Measurements from ENCODE around the gene NTN4. TPM values are rescaled to one million over a fixed set of nuclear protein-coding genes. Genes with fewer than 3 reads are reported as not detected.
"Not testable (repeated sequence)": the region's sequence is repeated elsewhere in the genome, so short reads cannot be mapped to it uniquely, and the experiment has no call there.

The NTN4 gene
- total and polyA plus RNA-seq, 12 donors: 10.1 to 62.5 (median 42.4) TPM

DNA sequence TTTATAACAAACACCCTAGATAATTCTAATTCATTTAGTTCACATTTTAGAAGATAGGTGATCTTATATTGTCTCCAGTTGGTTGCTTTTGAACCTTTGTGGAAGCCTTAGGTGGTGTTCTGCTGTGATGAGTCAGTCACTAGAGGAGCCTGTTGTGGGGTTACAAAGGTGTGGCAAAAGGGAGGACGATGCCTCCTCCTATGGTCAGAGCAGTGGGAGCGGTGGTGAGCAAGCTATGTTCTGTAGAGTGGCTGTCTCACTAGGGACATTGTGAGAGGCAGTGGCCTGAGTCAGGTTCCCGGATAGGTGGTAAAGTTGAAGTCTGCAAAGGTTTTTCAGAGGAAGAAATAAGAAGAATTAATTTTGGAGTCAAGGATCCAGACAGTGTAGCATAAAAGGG, 167.7 kb downstream of the NTN4 start:
- intact Hi-C loops (cut with DNase I): loop anchor here (5.0 to 10.0 kb wide), 2 partner anchors 192 to 194 kb away; no protein-coding TSS in a partner anchor
- Histone ChIP-seq H3K4me3 (no peak overlapping the region), H3K4me1 (replicated peaks in 1 of 2) (no peaks in the 10 kb centered on the region), H3K27me3 (no peaks in the 10 kb centered on the region), H3K36me3 (replicated peaks in 1 of 2) (no peaks in the 10 kb centered on the region), H3K9me3 (replicated peaks in 1 of 3) (no peaks in the 10 kb centered on the region), H3K27ac (no peak overlapping the region)
- TF ChIP-seq, protein P1, sequence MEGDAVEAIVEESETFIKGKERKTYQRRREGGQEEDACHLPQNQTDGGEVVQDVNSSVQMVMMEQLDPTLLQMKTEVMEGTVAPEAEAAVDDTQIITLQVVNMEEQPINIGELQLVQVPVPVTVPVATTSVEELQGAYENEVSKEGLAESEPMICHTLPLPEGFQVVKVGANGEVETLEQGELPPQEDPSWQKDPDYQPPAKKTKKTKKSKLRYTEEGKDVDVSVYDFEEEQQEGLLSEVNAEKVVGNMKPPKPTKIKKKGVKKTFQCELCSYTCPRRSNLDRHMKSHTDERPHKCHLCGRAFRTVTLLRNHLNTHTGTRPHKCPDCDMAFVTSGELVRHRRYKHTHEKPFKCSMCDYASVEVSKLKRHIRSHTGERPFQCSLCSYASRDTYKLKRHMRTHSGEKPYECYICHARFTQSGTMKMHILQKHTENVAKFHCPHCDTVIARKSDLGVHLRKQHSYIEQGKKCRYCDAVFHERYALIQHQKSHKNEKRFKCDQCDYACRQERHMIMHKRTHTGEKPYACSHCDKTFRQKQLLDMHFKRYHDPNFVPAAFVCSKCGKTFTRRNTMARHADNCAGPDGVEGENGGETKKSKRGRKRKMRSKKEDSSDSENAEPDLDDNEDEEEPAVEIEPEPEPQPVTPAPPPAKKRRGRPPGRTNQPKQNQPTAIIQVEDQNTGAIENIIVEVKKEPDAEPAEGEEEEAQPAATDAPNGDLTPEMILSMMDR (IDR thresholded peaks at IDR 0.05): no peak
- no peak for TF ChIP-seq POLR2A (IDR thresholded peaks at IDR 0.05)
- WGBS, 4 donors: 89 to 97% (median 93%) methylated on average over 3 of the region's 3 CpGs
- DNase-seq: no peak

DNA sequence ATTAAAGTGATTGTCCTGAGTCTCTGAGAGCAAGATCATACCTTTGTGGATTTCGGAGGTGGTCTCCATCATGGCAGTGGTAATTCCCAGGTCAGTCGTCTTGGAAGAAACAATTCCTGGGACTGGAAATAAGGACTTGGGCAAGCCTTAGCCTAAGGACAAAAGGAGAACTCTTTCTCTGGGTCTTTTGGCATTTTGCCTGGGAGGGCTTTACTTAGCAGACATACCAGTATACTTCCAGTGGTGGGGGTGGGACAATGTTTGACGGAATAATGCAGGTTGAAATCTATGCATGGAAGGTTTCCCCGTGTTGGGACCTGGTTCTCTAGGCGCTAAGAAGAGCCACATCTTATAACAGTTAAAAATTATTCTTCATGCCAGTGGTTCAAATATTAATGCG, 168.8 kb downstream of the NTN4 start:
- Histone ChIP-seq H3K27ac (no peak overlapping the region), H3K4me1 (replicated peaks in 1 of 2) (no peaks in the 10 kb centered on the region), H3K9me3 (replicated peaks in 1 of 3) (no peaks in the 10 kb centered on the region), H3K4me3 (no peak overlapping the region), H3K36me3 (replicated peaks in 1 of 2) (no peaks in the 10 kb centered on the region), H3K27me3 (no peaks in the 10 kb centered on the region)
- 80 to 87% (median 83%) methylated on average over 6 of the region's 6 CpGs for WGBS, 4 donors
- no peak for TF ChIP-seq POLR2A (IDR thresholded peaks at IDR 0.05)
- TF ChIP-seq, protein P1 (IDR thresholded peaks at IDR 0.05): no peak
- no peak for DNase-seq
- intact Hi-C loops (cut with DNase I): loop anchor here (5.0 to 10.0 kb wide), 2 partner anchors 193 to 196 kb away; no protein-coding TSS in a partner anchor

DNA sequence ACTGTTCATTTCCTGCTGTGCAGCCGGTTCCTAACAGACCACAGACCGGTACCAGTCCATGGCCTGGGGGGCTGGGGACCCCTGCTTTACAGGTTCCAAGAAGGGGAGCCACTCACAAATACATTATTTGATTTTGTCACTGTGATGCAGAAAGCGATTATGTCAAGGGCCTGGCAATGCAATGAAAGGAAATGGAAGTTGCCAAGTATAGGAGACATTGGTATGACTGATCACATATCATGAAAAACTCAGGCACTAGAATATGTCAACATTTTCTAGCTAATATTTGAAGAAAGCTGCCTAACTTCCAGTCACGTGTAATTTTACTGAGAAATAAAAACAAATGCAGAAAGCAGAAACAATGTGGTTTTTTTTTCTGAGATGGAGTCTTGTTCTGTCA, 170.4 kb downstream of the NTN4 start:
- Histone ChIP-seq H3K27me3 (no peaks in the 10 kb centered on the region), H3K36me3 (replicated peaks in 1 of 2) (no peaks in the 10 kb centered on the region), H3K27ac (no peak overlapping the region), H3K4me1 (replicated peaks in 1 of 2) (no peaks in the 10 kb centered on the region), H3K4me3 (no peak overlapping the region), H3K9me3 (replicated peaks in 1 of 3) (no peaks in the 10 kb centered on the region)
- DNase-seq: no peak
- TF ChIP-seq, protein P1 (IDR thresholded peaks at IDR 0.05): no peak
- TF ChIP-seq POLR2A (IDR thresholded peaks at IDR 0.05): no peak
- intact Hi-C loops (cut with DNase I): loop anchor here (5.0 to 10.0 kb wide), 2 partner anchors 195 to 197 kb away; no protein-coding TSS in a partner anchor
- 63 to 85% (median 75%) methylated on average over 3 to 4 of the region's 4 CpGs for WGBS, 4 donors

DNA sequence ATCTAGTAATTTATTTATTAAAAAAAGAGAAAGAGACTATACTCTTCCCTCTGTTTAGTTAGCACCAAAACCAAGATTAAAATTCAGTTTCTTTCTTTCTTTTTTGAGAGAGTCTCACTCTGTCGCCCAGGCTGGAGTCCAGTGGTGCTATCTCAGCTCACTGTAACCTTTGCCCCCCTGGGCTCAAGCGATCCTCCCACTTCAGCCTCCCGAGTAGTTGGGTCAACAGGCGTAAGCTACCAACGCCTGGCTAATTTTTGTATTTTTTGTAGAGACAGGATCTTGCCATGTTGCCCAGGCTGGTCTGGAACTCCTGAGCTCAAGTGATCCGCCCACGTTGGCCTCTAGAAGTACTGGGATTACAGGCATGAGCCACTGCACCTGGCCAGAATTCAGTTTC, 174.1 kb downstream of the NTN4 start:
- H3K27ac ChIP-seq; H3K4me3 ChIP-seq; H3K36me3 ChIP-seq (replicated peaks in 1 of 2); H3K9me3 ChIP-seq (replicated peaks in 1 of 3); H3K4me1 ChIP-seq (replicated peaks in 1 of 2); H3K27me3 ChIP-seq; DNase-seq; intact Hi-C loops (cut with DNase I): not testable (repeated sequence)
- WGBS, 4 donors: 70 to 93% (median 84%) methylated on average over 1 to 7 of the region's 7 CpGs

GRCh38 chr12:95615749-95616148, 174.8 kb downstream of the NTN4 start:
- intact Hi-C loops (cut with DNase I): no loop called here

More at GRCh38 chr12:95615749-95616148, 174.8 kb downstream of the NTN4 start:
- DNase-seq: no peak
- H3K4me3 ChIP-seq: no peak overlapping the region
- no peaks in the 10 kb centered on the region for H3K4me1 ChIP-seq (replicated peaks in 1 of 2)
- H3K27me3 ChIP-seq: no peaks in the 10 kb centered on the region
- no peak overlapping the region for H3K27ac ChIP-seq
- no peaks in the 10 kb centered on the region for H3K36me3 ChIP-seq (replicated peaks in 1 of 2)
- no peak for TF ChIP-seq POLR2A (IDR thresholded peaks at IDR 0.05)
- TF ChIP-seq, protein P1 (IDR thresholded peaks at IDR 0.05): no peak
- no peaks in the 10 kb centered on the region for H3K9me3 ChIP-seq (replicated peaks in 1 of 3)
